ENCODE results near the gene RAB12.

RAB12 gene

DNA sequence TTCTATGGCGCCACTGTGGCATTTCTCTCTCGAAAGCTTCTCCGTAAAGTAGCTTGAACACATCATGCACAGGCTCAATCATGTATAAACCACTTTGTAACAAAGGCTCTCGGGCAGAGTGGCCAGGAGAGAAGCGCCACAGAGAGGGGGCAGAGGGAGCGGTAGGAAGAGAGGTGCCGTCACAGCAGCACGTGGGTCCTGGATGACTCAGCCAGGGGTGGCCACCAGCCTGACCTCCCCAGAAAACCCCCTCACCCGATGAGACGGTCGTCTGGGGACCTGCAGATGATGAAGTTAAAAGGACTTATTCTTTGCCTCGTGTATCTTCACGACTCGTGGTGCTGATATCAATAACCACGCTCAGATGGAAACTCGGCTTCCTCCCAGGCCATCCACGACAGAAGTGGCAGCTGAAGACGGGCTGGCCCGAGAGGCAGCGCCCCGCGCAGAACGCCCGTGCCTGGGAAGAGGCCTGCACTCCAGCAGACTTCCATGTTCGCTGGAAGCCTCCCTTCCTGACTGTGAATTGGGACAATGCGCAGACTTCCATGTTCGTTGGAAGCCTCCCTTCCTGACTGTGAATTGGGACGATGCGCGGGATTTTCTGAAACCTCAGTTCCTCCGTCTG, 49.7 kb downstream of the RAB12 start:
- no peaks in the 10 kb centered on the region for H3K9me3 ChIP-seq (ENCODE audit: control insufficient read depth in 5 of 5, low read length in 5 of 5)
- no peak overlapping the region for H3K4me3 ChIP-seq (ENCODE audit: low read depth in 1 of 5, low read length in 5 of 5)

DNA sequence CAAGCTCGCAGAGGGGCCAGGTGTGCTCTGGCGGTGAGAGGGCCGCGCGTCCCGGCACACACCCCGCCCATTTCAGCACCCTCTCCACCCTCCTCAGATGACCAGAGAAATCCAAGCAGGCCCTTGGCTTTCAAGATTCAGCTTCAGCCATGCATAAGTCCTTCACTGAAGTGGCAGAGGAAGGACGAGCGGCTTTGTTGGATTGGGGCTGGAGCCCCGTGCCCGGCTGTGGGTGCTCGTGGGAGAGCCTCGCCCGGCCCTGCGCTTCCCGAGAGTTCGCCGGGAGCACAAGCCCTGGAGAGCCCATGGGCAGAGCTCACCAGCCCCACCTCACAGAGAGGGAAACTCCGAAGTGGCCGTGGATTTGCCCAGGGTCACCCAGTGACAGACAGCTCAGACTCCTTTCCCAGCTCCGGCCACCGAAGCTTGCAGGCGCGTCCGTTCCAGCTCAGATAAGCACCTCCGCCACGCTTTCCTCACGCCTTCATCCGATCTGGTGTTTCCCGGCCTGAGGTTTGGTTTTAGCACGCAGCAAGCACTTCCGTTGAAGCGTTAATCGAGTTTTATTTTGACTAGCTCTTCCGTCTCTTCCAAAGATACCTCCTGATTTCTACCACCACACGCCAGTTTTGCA, 50.5 kb downstream of the RAB12 start:
- H3K27me3 ChIP-seq (ENCODE audit: control insufficient read depth in 5 of 5, insufficient read depth in 4 of 5, low read length in 5 of 5) = peaks cover 5 to 11% (median 7%) of the 10 kb centered on the region in 5 donors
- no peaks in the 10 kb centered on the region for H3K9me3 ChIP-seq (ENCODE audit: control insufficient read depth in 5 of 5, low read length in 5 of 5)
- H3K9ac ChIP-seq (ENCODE audit: low read length in 5 of 5) = no peak overlapping the region
- H3K4me1 ChIP-seq (ENCODE audit: control insufficient read depth in 5 of 5, insufficient read depth in 5 of 5, low read length in 5 of 5) = peaks cover 0 to 10% (median 4%) of the 10 kb centered on the region in 5 donors
- no peak overlapping the region for H3K4me3 ChIP-seq (ENCODE audit: low read depth in 1 of 5, low read length in 5 of 5)
- no peak overlapping the region for H3K27ac ChIP-seq (ENCODE audit: low read depth, low read length)
- H3K36me3 ChIP-seq (ENCODE audit: control insufficient read depth in 5 of 5, insufficient read depth in 5 of 5, low read length in 5 of 5) = no peaks in the 10 kb centered on the region

More for the DNA sequence above, 49.7 kb downstream of the RAB12 start:
- no peaks in the 10 kb centered on the region for H3K36me3 ChIP-seq (ENCODE audit: control insufficient read depth in 5 of 5, insufficient read depth in 5 of 5, low read length in 5 of 5)
- H3K4me1 ChIP-seq (ENCODE audit: control insufficient read depth in 5 of 5, insufficient read depth in 5 of 5, low read length in 5 of 5) = peaks cover 0 to 10% (median 4%) of the 10 kb centered on the region in 5 donors
- H3K27ac ChIP-seq (ENCODE audit: low read depth, low read length) = no peak overlapping the region
- no peak overlapping the region for H3K9ac ChIP-seq (ENCODE audit: low read length in 5 of 5)
- H3K27me3 ChIP-seq (ENCODE audit: control insufficient read depth in 5 of 5, insufficient read depth in 4 of 5, low read length in 5 of 5) = peaks cover 5 to 11% (median 7%) of the 10 kb centered on the region in 5 donors

DNA sequence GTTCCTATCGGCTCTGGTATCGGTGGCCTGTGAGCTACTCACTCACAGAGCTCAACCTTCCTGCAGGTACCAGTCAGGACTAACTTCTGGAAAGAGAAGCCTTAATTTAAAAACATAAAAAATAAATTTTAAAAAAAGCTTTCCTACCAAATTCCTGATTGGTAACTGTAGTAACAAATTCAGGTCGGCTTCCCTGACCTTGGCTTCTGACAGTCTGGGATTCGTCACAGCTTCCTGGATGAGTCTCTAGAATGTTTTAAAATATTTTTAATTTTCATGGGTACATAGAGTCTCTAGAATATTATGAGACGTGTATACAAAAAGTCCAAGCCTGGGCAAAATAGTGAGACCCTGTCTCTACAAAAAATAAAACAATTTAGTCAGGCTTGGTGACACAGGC, 51.1 kb downstream of the RAB12 start:
- no peaks in the 10 kb centered on the region for H3K36me3 ChIP-seq (ENCODE audit: control insufficient read depth in 5 of 5, insufficient read depth in 5 of 5, low read length in 5 of 5)
- no peaks in the 10 kb centered on the region for H3K9me3 ChIP-seq (ENCODE audit: control insufficient read depth in 5 of 5, low read length in 5 of 5)
- peaks cover 5 to 11% (median 7%) of the 10 kb centered on the region in 5 donors for H3K27me3 ChIP-seq (ENCODE audit: control insufficient read depth in 5 of 5, insufficient read depth in 4 of 5, low read length in 5 of 5)
- peaks cover 0 to 10% (median 4%) of the 10 kb centered on the region in 5 donors for H3K4me1 ChIP-seq (ENCODE audit: control insufficient read depth in 5 of 5, insufficient read depth in 5 of 5, low read length in 5 of 5)
- H3K4me3 ChIP-seq (ENCODE audit: low read depth in 1 of 5, low read length in 5 of 5) = no peak overlapping the region
- H3K27ac ChIP-seq (ENCODE audit: low read depth, low read length) = no peak overlapping the region
- H3K9ac ChIP-seq (ENCODE audit: low read length in 5 of 5) = no peak overlapping the region

DNA sequence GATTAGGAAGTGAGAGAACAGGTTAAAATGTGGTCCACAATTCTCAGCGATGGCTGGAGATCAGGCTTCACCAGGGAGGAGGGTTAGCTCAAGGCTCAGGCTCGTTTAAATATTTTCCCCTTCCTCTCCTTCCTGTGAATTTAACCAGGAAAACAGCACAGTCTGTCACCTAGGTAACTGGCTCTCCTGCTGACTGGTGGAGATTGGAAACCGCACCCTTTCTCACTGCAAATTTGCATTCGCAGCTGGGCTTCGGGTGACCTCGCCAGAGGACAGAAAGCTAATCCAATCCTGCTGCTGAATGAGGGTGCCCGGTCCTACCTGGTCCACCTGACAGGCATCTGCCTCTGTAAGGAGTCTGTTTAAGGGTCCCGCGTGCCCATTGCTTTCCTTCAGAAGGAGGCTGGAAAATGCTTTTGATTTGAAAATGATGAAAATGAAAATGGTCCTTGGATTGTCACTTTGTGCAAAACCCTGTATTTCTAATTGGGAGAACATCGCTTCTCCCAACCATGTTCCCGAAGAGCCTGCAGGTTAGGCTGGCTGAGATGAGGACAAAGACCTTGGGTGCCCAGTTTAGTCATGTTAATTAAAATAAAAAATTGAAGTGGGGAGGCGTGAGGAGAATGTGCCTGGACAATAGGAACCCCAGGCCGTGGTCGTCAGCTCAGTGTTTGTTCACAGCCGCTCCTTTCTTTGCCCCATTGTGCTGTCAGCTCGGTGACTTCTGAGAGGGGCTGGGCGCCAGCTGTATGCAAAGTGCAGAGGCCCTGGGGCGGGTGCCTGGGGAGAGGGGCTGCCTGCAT, 52.7 kb downstream of the RAB12 start:
- H3K9me3 ChIP-seq (ENCODE audit: control insufficient read depth in 5 of 5, low read length in 5 of 5) = no peaks in the 10 kb centered on the region
- no peak overlapping the region for H3K27ac ChIP-seq (ENCODE audit: low read depth, low read length)
- H3K27me3 ChIP-seq (ENCODE audit: control insufficient read depth in 5 of 5, insufficient read depth in 4 of 5, low read length in 5 of 5) = peaks cover 5 to 11% (median 7%) of the 10 kb centered on the region in 5 donors
- no peak overlapping the region for H3K9ac ChIP-seq (ENCODE audit: low read length in 5 of 5)
- H3K36me3 ChIP-seq (ENCODE audit: control insufficient read depth in 5 of 5, insufficient read depth in 5 of 5, low read length in 5 of 5) = no peaks in the 10 kb centered on the region
- H3K4me3 ChIP-seq (ENCODE audit: low read depth in 1 of 5, low read length in 5 of 5) = no peak overlapping the region
- peaks cover 0 to 7% (median 4%) of the 10 kb centered on the region in 5 donors for H3K4me1 ChIP-seq (ENCODE audit: control insufficient read depth in 5 of 5, insufficient read depth in 5 of 5, low read length in 5 of 5)

DNA sequence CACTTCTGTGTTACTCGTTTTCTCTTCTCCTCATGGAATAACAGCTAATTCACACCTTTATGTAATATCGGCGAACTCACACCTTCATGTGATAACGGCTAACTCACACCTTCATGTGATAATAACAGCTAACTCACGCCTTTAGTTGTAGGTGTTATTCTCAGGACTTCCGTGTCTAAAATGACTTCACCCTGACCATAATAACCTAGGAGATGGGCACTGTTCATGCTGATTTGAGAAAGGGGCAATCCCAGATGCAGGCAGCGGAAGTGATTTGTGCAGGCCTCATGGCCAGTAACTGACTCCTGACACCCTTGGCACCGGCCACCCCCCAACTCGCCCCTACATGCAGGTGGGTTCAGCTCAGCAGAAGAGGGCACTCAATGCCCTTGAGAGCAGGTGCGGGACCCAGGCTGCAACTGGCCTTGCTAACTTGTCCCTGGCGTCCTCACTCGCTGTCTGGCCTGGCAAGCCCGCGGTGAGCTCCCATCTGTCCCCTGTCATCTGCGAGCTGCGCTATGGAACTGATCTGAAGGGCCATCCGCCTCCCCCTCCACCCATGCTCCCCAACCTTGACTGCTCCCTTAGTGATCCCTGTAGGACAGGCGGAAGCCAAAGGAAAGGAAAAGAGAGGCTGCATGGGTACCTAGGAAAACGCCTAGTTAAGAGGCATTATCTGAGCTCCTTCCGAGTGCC, 53.5 kb downstream of the RAB12 start:
- Histone ChIP-seq H3K9ac (ENCODE audit: low read length in 5 of 5) (no peak overlapping the region), H3K27me3 (ENCODE audit: control insufficient read depth in 5 of 5, insufficient read depth in 4 of 5, low read length in 5 of 5) (peaks cover 5 to 11% (median 7%) of the 10 kb centered on the region in 5 donors), H3K27ac (ENCODE audit: low read depth, low read length) (no peak overlapping the region), H3K36me3 (ENCODE audit: control insufficient read depth in 5 of 5, insufficient read depth in 5 of 5, low read length in 5 of 5) (no peaks in the 10 kb centered on the region), H3K4me3 (ENCODE audit: low read depth in 1 of 5, low read length in 5 of 5) (no peak overlapping the region), H3K4me1 (ENCODE audit: control insufficient read depth in 5 of 5, insufficient read depth in 5 of 5, low read length in 5 of 5) (peaks cover 0 to 7% (median 4%) of the 10 kb centered on the region in 5 donors), H3K9me3 (ENCODE audit: control insufficient read depth in 5 of 5, low read length in 5 of 5) (no peaks in the 10 kb centered on the region)

DNA sequence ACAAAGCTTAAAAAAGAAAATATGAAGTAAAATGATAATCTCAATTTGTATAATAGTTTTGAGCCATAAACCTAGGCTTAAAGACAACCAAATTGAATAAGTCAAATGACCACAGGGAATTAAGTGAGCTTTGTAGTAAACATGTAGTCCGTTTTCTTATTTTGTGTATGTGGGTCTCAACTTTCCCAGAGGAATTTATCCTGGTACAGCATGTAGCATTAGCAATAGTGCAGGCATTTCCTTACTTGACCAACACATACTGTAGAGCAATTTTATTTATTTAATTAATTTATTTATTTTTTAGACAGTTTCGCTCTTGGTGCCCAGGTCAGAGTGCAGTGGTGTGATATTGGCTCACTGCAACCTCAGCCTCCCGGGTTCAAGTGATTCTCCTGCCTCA, 58.6 kb downstream of the RAB12 start:
- no peaks in the 10 kb centered on the region for H3K9me3 ChIP-seq (ENCODE audit: control insufficient read depth in 5 of 5, low read length in 5 of 5)
- peaks cover 0 to 3% (median 0%) of the 10 kb centered on the region in 5 donors for H3K27me3 ChIP-seq (ENCODE audit: control insufficient read depth in 5 of 5, insufficient read depth in 4 of 5, low read length in 5 of 5)
- H3K9ac ChIP-seq (ENCODE audit: low read length in 5 of 5) = no peak overlapping the region
- H3K27ac ChIP-seq (ENCODE audit: low read depth, low read length) = no peak overlapping the region
- H3K4me3 ChIP-seq (ENCODE audit: low read depth in 1 of 5, low read length in 5 of 5) = no peak overlapping the region
- no peaks in the 10 kb centered on the region for H3K36me3 ChIP-seq (ENCODE audit: control insufficient read depth in 5 of 5, insufficient read depth in 5 of 5, low read length in 5 of 5)
- no peaks in the 10 kb centered on the region for H3K4me1 ChIP-seq (ENCODE audit: control insufficient read depth in 5 of 5, insufficient read depth in 5 of 5, low read length in 5 of 5)

DNA sequence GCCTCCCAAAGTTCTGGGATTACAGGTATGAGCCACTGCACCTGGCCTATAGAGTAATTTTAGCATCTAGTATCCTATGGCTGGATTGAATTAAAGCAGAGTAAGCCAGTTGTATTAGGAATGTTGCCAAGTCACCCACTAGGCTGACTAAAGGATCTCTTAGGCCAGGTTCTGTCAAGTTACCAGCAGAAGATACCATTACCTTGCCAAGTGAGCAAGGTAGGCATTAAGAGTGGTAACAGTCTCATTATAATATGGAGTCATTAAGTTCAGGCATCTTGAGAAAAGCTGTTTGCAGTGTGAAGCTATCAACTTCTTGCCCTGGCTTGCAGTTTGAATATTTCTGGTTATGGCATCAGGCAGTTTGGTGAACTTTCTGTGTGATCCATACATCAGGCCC, 59.1 kb downstream of the RAB12 start:
- Histone ChIP-seq H3K36me3 (ENCODE audit: control insufficient read depth in 5 of 5, insufficient read depth in 5 of 5, low read length in 5 of 5) (no peaks in the 10 kb centered on the region), H3K4me3 (ENCODE audit: low read depth in 1 of 5, low read length in 5 of 5) (no peak overlapping the region), H3K9ac (ENCODE audit: low read length in 5 of 5) (no peak overlapping the region), H3K27ac (ENCODE audit: low read depth, low read length) (no peak overlapping the region), H3K4me1 (ENCODE audit: control insufficient read depth in 5 of 5, insufficient read depth in 5 of 5, low read length in 5 of 5) (no peaks in the 10 kb centered on the region), H3K27me3 (ENCODE audit: control insufficient read depth in 5 of 5, insufficient read depth in 4 of 5, low read length in 5 of 5) (no peaks in the 10 kb centered on the region), H3K9me3 (ENCODE audit: control insufficient read depth in 5 of 5, low read length in 5 of 5) (no peaks in the 10 kb centered on the region)

DNA sequence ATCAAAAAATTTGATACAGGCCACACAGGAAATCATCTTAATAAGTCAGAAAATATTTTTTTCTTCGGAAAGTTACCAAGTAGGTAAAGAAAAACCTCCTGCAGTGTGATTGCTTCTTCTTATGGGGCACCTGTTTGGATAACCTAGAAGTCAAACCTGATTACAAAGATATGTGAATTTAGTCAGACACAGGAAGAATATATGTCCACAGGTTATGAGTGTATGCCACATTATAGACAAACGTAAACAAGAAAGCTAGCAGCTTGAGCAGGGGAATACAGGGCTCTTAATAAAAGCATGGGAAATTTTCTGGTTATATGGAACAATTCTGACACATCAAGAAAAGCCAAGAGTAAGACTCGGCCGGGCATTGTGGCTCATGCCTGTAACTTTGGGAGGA, 60.3 kb downstream of the RAB12 start:
- H3K27ac ChIP-seq (ENCODE audit: low read depth, low read length) = no peak overlapping the region
- no peak overlapping the region for H3K4me3 ChIP-seq (ENCODE audit: low read depth in 1 of 5, low read length in 5 of 5)
- no peak overlapping the region for H3K9ac ChIP-seq (ENCODE audit: low read length in 5 of 5)
- no peaks in the 10 kb centered on the region for H3K4me1 ChIP-seq (ENCODE audit: control insufficient read depth in 5 of 5, insufficient read depth in 5 of 5, low read length in 5 of 5)
- H3K27me3 ChIP-seq (ENCODE audit: control insufficient read depth in 5 of 5, insufficient read depth in 4 of 5, low read length in 5 of 5) = no peaks in the 10 kb centered on the region
- no peaks in the 10 kb centered on the region for H3K9me3 ChIP-seq (ENCODE audit: control insufficient read depth in 5 of 5, low read length in 5 of 5)
- H3K36me3 ChIP-seq (ENCODE audit: control insufficient read depth in 5 of 5, insufficient read depth in 5 of 5, low read length in 5 of 5) = no peaks in the 10 kb centered on the region

DNA sequence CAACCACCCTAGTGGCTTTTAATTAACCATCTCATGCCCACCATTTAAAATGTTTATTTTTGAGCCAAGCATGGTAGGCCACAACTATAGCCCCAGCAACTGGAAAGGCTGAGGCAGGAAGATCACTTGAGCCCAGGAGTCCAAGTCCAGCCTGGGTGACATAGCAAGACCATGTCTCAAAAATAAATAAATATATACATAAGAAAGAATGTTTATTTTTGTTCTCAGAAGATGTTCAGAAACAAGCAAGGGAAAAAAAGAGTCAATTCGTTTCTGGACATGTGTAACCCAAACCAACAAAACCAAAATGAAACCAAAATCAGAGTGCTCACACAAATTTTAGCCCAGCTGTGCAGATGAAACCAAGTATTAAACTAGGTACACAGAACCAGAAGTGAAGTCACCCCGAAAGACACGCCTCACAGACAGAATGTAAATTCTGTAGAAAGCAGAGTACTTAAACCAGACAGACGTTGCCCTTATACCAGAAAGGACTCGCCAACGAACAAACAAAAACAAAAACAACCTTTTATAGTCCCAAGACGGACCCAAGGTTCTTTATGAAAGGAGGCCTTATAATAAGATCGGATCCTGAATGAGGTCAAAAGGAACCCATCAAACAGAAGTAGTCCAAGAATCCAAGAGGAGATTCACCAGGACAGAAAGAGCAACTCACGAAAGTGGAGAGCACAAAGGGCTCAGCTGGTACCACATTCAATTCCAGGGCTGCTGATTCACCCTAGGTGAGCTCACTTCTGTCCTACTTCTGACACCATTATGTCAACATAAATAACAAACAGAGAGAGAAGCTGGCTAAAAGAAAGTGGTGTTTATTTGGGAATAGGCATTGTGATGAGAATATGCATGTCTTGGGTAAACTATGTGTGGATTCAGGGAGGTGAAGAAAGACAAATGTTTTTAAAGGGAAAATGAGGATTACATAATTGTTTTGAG, 64.3 kb downstream of the RAB12 start:
- Histone ChIP-seq H3K9ac (ENCODE audit: low read length in 5 of 5) (no peak overlapping the region), H3K27me3 (ENCODE audit: control insufficient read depth in 5 of 5, insufficient read depth in 4 of 5, low read length in 5 of 5) (no peaks in the 10 kb centered on the region), H3K36me3 (ENCODE audit: control insufficient read depth in 5 of 5, insufficient read depth in 5 of 5, low read length in 5 of 5) (no peaks in the 10 kb centered on the region), H3K27ac (ENCODE audit: low read depth, low read length) (no peak overlapping the region), H3K4me3 (ENCODE audit: low read depth in 1 of 5, low read length in 5 of 5) (no peak overlapping the region), H3K9me3 (ENCODE audit: control insufficient read depth in 5 of 5, low read length in 5 of 5) (no peaks in the 10 kb centered on the region), H3K4me1 (ENCODE audit: control insufficient read depth in 5 of 5, insufficient read depth in 5 of 5, low read length in 5 of 5) (no peaks in the 10 kb centered on the region)

Data from subcutaneous abdominal adipose tissue (tissue), 5 donors.